Amniotic epithelial cell (primary cell): Measurements from ENCODE around the gene ARHGEF16.

Experiments
- DNase-seq: peaks from one replicate; pipeline ENCODE4 v3.0.0-alpha.2; 2010; ENCODE audit warnings: low read depth

ARHGEF16 gene

GRCh38 chr1:3482378-3482849, 27.9 kb downstream of the ARHGEF16 start:
- DNase-seq: no peak

- DNase-seq: no peak
Observed at GRCh38 chr1:3483380-3483779, 28.9 kb downstream of the ARHGEF16 start.

DNA sequence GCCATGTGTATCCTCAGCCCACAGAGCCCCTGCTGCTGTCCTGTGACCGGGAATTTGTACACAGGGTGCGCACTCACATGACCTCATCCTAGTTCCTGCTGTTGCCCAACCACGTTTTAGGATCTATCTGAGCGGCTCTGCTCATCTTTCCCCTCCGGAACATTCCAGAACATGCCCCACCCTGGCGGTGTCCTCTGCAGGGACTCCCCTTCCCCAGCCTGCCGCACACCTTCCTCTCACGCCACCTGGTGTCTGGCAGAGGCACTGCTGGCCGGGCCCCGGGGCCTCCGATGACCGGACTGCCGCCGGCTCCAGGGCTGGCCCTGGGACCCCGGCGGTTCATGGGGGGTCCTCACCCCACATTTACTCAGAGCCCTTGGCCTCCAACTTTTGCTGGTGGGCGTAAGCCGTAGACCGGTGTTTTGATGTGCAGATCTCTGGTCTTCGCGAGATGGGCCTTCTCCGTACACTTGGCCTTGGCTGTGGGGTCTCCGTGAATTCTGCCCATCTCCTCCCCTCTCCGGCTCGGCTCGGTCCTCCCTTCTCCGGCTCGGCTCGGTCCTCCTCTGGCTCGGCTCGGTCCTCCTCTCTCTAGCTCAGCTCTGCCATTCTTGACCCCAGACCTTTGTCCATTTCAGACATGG, 29.5 kb downstream of the ARHGEF16 start:
- peak; percentile 5 for DNase-seq

GRCh38 chr1:3485016-3485415, 30.6 kb downstream of the ARHGEF16 start:
- DNase-seq: no peak

DNA sequence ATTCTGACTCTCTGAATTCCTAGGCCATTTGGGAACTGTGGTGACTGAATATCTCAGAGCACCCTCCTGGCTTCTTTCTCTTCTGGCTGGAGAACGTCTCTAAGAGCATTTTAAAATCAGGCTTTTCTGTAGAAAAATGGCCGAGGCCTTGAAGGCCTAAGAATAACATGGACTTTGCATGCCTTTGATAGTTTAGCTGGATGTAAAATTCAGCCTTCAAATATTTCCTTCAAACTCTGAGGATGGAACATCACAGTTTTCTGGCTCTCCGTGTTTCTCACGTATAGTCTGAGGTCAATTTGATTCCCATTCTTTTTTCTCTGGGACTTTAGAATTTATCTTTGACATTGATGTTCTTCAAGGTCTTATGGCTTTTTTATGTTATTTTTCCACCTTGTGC, 34.0 kb downstream of the ARHGEF16 start:
- DNase-seq: no peak

DNA sequence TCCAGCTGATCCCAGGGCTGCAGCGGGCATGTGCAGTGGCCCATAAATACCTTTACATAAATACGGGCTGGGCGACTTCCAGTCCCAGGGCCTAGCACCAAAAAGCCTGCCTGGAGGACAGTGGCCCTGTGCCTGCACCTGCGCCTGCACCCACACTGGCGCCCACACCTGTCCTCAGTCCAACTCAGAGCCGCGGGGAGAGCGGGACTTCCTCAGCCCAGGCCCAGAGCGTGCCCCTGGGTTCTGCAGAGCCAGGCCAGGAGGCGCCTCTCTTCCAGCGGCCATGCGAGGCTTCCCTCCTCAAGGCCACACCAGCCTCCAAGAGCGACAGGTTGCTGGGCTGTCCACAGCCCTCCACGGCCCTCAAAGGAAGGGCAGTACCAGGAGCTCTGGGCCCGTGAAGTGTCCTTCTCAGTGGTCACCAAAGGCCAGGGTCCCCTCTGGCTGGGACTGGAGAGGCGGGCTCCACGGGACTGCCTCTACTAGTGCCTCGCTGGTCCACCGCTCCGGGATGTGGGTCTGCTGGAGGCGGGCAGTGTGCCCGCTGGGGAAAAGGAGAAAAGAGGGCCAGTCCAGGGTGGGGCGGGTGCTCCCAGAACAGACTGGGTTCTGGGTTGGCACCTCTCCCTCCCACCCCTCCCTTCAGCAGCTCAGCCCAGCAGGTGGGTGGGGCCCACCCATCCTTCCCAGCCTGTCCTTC, 35.7 kb downstream of the ARHGEF16 start:
- no peak for DNase-seq

DNA sequence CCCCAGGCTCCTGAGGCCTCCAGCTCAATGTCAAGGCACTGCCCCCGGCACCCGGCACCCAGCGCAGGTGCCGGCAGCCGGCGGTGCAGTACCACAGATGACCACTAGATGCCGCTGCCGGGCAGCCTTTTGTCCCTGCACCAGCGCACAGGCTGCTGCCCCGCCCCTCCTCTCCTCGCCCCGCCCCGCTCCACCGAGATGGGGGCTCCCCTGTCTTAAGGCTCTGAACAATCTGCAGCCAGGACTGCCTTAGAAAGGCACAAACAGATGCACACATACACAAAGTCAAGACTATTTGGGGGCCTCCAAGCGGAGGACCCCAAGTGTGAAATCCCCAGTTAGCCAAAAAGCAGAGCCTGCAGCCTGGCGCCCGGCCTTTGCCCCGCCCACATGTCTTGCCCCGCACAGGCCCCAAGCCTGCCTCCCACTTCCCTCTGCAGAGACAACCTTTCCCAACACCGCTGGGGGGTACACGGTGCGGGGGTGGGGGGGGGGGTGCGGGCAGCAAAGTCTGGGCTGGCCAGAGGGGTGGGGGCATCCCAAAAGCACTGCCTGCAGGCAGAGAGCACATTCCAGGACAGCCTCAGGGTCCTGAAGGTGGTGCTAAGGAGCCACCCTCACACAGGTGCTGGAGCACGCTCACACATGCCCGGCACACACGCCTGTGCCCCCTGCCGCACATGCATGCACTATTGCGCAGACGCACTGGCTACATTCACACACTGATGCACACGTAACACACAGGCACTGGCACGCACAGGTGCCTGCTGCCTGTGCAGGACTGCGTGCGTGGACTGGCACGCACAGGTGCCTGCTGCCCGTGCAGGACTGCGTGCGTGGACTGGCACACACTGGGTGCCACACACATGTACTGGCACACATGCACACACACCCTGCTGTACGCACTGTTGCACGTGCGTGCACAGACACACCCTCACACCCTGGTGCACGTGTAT, 37.1 kb downstream of the ARHGEF16 start:
- peak; percentile 11 for DNase-seq

- no peak for DNase-seq
Observed at GRCh38 chr1:3492545-3493246, 38.2 kb downstream of the ARHGEF16 start.

DNA sequence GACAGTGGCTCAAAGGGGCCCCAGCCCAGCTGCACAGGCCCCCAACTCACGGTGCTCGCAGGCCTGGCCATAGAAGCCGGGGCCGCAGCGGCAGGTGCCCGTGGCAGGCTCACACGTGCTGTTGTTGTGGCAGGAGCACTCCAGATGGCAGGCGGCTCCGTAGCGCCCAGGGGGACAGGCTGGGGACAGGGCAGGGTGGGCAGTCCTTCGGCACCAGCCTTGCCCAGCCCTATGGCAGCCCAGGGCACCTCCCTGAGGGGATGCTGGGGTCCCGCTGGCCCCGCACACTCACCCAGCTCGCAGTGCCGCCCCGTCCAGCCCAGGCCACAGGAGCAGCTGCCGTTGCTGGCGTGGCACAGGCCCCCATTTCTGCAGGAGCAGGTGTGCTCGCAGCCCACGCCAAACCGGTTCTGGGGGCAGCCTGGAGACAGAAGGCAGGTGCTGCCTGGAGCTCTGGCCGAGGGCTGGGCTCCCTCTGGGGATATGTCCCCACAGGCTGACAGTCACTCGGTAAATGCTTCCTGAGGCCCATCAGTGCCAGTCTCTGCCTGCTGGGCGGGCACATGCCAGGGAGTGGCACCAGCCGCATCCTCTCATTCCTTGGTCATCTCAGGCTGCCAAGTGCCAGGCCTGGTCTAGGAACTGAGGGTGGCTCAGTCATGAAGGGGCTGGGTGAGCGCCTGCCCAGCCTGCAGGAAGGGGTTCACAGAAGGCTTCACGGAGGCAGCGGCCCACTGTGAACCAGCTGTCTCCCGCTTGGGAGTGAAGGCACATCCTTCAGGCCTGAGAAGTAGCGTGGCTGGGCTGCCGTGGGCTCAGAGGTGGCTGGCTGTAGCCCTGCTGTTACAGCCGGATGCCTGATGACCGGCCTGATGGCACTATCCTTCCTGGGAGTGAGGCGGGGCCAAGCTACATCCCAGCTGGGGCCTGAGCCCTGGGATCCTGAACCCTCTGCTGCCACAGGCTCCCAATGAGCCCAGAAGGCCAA, 40.1 kb downstream of the ARHGEF16 start:
- no peak for DNase-seq

DNA sequence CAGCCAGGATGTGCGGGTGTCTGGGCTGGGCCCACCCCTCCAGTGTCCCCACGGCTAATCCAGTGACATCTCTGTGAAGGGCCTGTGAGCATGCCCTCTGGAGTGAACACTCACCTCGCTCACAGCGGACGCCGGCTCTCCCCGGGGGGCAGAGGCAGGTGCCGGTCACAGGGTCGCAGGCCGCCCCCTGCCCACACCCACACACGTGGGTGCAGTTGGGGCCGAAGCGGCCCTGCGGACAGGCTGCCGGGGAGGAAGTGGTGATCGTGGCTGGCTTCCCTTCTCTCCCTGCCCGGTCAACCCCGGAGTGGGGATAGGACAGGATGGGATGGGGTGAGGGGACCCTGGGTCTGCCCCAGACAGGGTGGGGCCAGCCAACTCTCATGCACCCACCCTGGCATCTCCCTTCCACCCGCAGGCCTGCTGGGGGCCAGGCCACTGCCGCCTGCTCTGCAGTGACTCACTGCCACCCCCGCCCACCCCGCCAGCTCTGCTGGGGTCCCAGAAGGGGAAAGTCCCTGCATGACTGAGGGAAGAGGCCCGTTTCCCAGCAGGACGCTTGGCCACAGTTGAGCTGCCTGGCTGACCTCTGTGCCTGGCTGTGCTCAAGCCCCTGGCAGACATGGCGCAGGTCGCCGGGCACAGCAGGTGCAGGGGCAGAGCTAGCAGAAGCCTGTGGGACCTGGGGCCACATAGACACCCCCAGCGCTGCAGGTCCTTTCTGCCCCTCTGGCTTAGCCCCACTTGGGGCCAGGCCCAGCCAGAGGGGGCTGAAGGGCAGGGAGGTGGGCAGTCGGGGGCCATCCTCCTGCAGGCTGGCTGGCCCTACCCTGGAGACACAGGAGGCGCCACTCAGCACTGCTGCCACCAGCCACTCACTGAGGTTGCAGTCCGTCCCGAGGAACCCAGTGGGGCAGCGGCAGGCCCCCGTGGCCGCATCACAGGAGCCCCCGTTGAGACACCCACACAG, 41.6 kb downstream of the ARHGEF16 start:
- DNase-seq: no peak

DNA sequence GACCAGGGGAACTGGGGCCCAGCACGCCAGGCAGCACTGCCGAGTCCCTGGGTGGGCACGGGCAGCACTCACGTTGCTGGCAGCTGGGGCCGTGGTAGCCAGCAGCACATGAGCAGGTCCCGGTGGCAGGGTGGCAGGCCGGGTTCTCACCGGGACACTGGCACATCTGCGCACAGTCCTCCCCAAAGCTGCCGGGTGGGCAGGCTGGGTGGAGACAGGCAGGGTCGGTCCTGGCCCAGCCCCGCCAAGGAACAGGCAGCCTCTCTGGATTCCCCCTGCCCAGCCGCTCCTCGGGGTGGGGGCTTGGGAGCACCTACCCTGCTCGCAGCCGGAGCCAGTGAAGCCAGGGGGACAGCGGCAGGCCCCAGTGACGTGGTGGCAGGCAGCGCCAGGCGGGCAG, 42.5 kb downstream of the ARHGEF16 start:
- no peak for DNase-seq

DNA sequence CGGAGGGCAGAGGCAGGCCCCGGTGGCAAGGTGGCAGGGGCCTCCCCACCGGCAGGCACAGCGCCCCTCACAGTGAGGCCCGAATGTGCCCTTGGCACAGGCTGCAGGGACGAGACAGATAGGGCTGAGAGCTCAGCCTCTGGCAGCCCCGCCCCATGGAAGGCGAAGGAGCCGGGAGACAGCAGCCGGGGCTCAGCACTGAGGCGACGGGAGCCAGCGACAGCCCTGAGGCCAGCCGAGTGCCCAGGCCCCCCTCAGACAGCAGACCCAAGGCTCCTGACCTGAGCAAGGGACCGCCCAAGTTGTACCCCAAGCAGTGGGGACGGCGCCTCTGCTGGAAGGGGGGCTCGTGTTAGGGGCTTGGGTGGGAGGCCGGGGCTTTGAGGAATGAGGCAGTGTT, 43.1 kb downstream of the ARHGEF16 start:
- no peak for DNase-seq

DNA sequence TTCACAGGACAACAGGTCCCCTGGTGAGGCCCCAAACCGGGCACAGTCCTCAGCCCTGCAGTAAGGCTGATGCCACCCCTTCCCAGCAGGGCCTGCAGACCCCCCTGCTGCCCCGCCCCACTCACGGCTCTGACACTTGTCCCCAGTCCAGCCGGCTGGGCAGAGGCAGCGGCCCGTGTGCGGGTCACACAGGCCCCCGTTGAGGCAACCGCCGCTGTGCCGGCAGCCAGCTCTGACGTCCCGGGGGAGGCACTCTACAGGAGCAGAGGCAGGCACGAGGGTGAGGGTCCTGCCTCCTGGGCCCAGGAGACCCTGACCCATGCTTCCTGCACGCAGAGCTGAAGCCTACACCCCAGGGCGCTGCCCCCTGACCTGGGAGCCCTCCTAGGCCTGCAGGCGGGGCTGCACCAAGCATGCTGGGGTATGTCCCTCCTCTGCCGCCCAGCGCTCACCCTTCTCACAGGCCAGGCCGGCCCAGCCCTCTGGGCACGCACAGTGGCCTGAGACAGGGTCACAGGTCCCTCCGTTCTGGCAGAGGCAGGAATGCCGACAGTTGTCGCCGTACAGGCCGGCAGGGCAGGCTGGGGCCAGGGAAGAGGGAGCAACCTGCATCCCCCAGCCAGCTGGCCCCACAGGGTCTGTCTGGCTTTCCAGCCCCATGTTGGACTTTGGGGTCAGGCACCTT, 43.9 kb downstream of the ARHGEF16 start:
- DNase-seq: no peak

- DNase-seq: no peak
Observed at GRCh38 chr1:3498986-3499385, 44.5 kb downstream of the ARHGEF16 start.

GRCh38 chr1:3499611-3500010, 45.1 kb downstream of the ARHGEF16 start:
- no peak for DNase-seq

DNA sequence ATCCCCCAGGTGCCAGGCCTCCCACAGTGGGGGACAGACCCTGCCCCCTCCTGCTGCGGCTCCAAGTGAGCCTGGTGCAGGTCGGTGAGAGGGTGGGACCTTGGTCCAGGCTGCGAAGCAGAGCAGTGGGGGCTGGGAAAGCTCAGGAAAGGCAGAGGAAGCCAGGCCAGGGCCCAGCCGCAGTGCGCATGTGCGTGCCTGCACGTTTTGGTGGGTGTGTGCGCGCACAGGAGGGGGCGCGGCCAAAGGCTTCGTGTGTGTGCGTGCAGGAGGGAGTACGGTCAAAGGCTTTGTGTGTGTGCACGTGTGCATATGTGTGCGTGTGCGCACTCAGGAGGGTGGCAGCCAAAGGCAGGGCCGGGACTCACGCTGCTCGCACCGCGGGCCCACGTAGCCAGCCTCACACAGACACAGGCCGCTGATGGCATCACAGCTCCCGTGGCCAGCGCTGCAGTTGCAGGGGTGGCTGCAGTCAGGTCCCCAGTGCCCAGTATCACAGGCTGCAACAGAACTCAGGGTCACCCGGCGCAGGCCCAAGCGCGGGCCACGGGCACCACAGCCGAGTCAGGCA, 45.9 kb downstream of the ARHGEF16 start:
- no peak for DNase-seq

DNA sequence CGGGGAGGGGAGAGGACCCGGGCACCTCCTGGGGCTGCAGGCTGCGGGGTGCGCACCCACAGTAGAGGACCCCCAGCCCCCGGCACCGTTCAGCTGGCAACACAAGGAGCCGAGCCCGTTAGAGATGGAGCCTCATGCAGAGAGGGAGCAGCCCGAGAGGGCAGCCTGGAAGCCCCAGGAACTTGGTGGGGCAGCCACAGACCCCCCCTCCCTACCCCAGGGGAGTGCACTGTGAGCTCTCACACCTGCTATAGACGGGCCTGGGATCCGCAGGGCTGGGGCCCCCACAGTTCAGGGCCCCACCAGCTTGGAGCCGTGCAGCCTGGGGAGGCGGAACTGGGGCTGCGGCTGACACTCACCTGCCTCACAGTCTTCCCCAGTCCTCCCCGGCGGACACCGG, 47.0 kb downstream of the ARHGEF16 start:
- DNase-seq: no peak

GRCh38 chr1:3501856-3502640, 47.6 kb downstream of the ARHGEF16 start:
- peak; percentile 13 for DNase-seq
